Measurements from ENCODE around the gene PDE6G. TPM values are rescaled to one million over a fixed set of nuclear protein-coding genes. Genes with fewer than 3 reads are reported as not detected.

Gene PDE6G
- total and polyA plus RNA-seq, 2 experiments from 2014 or later = 5.5 to 9.0 TPM

GRCh38 chr17:81635431-81635830, 20.9 kb downstream of the PDE6G start (continued):
- TF ChIP-seq EZH2 (IDR thresholded peaks at IDR 0.05; ENCODE audit: low read depth, unreplicated experiment) (no peak), ZNF462 (CRISPR knock-in tag; IDR thresholded peaks at IDR 0.05) (no peak), ZNF114 (CRISPR knock-in tag; IDR thresholded peaks at IDR 0.05) (no peak), EZH2phosphoT487 (IDR thresholded peaks at IDR 0.05; ENCODE audit: unreplicated experiment) (no peak), CREB1 (CRISPR knock-in tag; IDR thresholded peaks at IDR 0.05; ENCODE audit: low read depth) (no peak), ZNF331 (CRISPR knock-in tag; IDR thresholded peaks at IDR 0.05; ENCODE audit: low read depth) (no peak), NANOG (IDR thresholded peaks at IDR 0.05; ENCODE audit: borderline replicate concordance) (no peak)

GRCh38 chr17:81631482-81631881, 24.9 kb downstream of the PDE6G start:
- Histone ChIP-seq H2AFZ (no peak overlapping the region), H3K79me2 (replicated peaks; ENCODE audit: insufficient read depth) (peaks cover 66% of the 10 kb centered on the region), H3K36me3 (ENCODE audit: insufficient read depth) (peaks cover 38% of the 10 kb centered on the region), H3K4me2 (no peak overlapping the region), H3K4me3 (no peak overlapping the region), H3K27ac (ENCODE audit: low read depth) (no peak overlapping the region), H4K20me1 (replicated peaks; ENCODE audit: insufficient read depth) (peaks cover 50% of the 10 kb centered on the region), H3K4me1 (ENCODE audit: insufficient read depth) (peaks cover 7% of the 10 kb centered on the region), H3K9me2 (ENCODE audit: insufficient read depth) (no peaks in the 10 kb centered on the region), H3K27me3 (ENCODE audit: insufficient read depth) (no peaks in the 10 kb centered on the region), H3F3A (replicated peaks; ENCODE audit: low read depth) (peaks cover 13% of the 10 kb centered on the region; the same call in 1 of the 2 replicates)
- peaks cover 56% of the 10 kb centered on the region for H3K36me3 Mint-ChIP-seq (ENCODE audit: low read depth)
- no peaks in the 10 kb centered on the region for H3K9me3 Mint-ChIP-seq
- ATAC-seq (peak; percentile 52), DNase-seq (ENCODE audit: low spot score) (peak; percentile 26)
- H3K4me3 Mint-ChIP-seq = no peak overlapping the region
- H3K4me1 Mint-ChIP-seq = peaks cover 14% of the 10 kb centered on the region
- peak overlapping the region; percentile 95 for H3K27ac Mint-ChIP-seq
- H3K27me3 Mint-ChIP-seq (ENCODE audit: insufficient read depth, low read depth, poor library complexity) = peaks cover 6% of the 10 kb centered on the region
- TF ChIP-seq REST (IDR thresholded peaks at IDR 0.05; ENCODE audit: unreplicated experiment) (no peak), ZNF114 (CRISPR knock-in tag; IDR thresholded peaks at IDR 0.05) (no peak), EZH2 (IDR thresholded peaks at IDR 0.05; ENCODE audit: low read depth, unreplicated experiment) (no peak), POLR2AphosphoS5 (IDR thresholded peaks at IDR 0.05; ENCODE audit: low read depth) (no peak)

All from GM23338 (cell line).